Epithelial cell of prostate (primary cell): ENCODE data around the gene PACS2.

Source experiments
- DNase-seq: peaks from one replicate; pipeline ENCODE4 v3.0.0-alpha.2; 2011; ENCODE audit warnings: low read depth, low spot score
- H3K27ac ChIP-seq: fragments of 450-650 bp; 2 replicates; pipeline ENCODE4 v1.5.1; 2017; ENCODE audit warnings: mild to moderate bottlenecking

PACS2 gene

DNA sequence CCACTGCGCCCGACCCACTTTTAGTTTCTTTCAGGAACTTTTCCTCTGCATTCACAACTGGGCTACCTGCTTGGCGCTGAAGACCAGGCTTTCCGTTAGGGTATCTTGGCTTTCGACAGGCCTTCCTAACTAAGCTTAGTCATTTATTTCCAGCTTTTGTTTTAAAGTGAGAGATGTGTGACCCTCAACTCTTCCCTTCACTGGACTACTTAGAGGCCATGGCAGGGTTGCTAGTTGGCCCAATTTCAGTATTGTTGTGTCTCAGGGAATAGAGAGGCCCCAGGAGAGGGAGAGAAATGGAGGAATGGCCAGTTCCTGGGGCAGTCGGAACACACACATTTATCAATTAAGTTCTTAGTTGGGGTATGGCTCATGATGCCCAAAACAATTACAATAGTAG is 115.5 kb downstream of the PACS2 start:
- no peak for DNase-seq

DNA sequence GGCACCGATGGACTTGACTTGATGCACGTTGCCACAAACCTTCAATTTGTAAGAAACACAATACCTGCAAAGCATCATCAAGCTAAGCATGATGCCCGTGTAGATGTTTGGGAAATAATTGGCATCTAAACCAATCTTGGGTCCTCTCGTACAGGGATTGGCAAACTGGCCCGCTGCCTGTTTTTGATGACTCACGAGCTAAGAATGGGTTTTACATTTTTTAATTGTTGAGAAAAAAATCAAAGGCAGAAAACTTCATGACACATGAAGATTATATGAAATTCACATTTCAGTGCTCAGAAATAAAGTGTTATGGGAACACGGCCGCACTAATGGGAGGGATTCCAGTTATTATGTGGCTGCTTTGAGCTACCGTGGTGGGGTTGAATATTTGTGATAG is 116.0 kb downstream of the PACS2 start:
- H3K27ac ChIP-seq = no peak overlapping the region
- no peak for DNase-seq

More for the DNA sequence above, 115.5 kb downstream of the PACS2 start:
- H3K27ac ChIP-seq = no peak overlapping the region

DNA sequence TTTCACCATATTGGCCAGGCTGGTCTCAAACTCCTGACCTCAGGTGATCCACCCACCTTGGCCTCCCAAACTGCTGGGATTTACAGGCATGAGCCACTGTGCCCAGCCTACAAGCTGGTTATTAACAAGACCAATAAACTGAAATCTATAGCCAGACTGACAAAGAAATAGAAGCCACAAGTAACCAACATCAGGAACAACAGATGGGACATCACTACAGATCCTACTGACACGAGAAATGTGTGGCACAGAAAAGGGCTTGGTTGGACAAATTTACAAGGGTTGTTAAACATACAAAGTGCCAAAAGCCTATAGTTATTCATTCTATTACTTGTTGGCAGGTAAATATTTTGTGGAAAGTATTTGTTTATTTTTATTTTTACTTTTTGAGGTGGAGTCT is 116.7 kb downstream of the PACS2 start:
- H3K27ac ChIP-seq = no peak overlapping the region

GRCh38 chr14:105432657-105433056 is 118.1 kb downstream of the PACS2 start:
- no peak for DNase-seq
- no peak overlapping the region for H3K27ac ChIP-seq

More for the DNA sequence above, 116.7 kb downstream of the PACS2 start:
- no peak for DNase-seq

GRCh38 chr14:105433161-105433605 is 118.6 kb downstream of the PACS2 start:
- no peak for DNase-seq
- no peak overlapping the region for H3K27ac ChIP-seq

GRCh38 chr14:105436402-105436801 is 121.9 kb downstream of the PACS2 start:
- DNase-seq = no peak
- no peak overlapping the region for H3K27ac ChIP-seq

DNA sequence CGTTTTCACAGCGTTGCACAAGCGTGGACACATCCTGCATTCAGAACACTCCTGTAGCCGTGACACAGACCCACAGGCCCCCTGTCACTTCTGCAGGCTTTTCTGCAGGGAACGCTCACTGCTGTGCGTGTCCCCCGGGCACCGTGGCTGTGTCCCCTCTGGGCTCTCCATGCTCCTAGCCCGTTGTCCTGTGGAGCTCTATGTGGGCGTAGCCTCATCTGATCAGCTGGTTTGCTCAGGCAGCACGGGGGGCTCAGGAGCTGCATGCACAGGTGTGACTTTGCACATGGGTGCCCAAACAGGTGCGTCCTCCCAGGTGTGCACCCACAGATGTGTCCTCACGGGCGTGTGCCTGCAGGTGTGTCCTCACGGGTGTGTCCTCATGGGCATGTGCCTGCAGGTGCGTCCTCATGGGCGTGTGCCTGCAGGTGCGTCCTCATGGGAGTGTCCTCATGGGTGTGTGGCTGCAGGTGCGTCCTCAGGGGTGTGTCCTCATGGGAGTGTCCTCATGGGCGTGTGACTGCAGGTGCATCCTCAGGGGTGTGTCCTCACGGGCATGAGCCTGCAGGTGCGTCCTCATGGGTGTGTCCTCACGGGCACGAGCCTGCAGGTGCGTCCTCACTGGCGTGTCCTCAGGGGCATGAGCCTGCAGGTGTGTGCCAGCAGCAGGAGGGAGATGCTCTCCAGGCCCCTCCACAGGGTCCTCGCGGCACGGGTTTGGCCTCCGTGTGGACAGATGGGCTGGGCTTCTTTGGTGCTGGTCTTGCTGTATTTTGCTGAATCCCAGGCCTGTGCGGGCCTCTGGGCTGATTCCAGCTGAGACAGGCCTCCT is 122.6 kb downstream of the PACS2 start:
- DNase-seq = no peak
- no peak overlapping the region for H3K27ac ChIP-seq

DNA sequence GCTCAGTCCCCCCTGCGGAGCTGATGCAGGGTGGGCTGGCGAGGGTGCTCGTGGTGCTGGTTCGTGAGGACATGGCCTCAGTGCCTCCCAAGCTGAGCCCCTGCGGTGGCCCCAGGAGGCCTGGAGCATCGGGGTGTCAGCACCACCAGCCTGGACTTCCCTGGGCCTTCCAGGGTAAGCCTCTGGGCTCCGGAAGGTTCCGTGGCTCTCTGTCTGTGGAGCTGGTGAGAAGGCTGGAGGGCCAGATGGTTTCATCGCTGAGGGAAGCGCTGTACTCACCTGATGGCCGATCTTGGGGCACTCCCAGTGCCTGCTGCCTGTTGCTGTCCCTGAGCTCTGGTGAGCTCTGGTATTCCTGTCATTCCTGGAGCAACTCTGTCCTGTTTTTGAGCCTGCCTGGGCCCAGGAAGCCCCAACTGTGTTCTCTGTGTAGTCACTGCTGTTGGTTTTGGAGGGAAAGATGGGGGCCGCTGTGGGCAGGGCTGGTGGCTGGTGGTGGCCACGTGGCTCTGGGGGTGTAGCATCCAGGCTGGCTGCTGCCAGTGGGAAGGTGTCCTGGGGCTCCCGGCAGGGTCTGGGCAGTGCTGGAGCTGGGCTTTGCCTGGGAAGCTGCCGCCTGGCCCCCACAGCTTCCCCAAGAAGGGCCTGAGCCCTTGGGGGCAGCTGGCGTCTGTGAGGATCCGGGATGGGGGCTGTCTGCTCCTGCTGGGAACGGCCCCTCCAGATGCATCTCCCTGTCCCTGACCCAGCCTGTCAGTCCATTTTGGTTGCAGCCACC is 123.4 kb downstream of the PACS2 start:
- no peak overlapping the region for H3K27ac ChIP-seq
- no peak for DNase-seq

DNA sequence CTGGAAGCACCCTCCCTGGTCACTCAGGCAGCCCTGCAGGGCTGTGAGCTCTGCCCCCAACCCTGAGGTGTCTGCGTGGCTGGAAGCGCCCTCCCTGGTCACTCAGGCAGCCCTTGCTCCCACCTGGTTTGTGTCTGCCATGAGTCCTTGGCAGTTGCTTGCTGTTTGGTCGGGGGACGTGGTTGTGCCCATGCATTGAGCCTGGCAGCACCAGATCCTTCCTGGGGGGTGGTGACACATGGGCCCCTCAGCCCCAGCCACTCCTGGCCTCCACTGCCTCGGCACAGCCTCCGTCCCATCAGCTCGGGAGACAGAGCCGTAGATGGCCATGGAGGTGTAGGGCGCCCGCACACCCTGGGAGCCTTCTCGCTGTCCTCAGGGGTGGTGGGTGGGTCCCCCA is 124.6 kb downstream of the PACS2 start:
- DNase-seq = no peak
- H3K27ac ChIP-seq = no peak overlapping the region

GRCh38 chr14:105439710-105440553 is 125.4 kb downstream of the PACS2 start:
- DNase-seq = no peak
- H3K27ac ChIP-seq = no peak overlapping the region

- no peak overlapping the region for H3K27ac ChIP-seq
- no peak for DNase-seq
Measured at GRCh38 chr14:105440554-105440900, 126.0 kb downstream of the PACS2 start.

DNA sequence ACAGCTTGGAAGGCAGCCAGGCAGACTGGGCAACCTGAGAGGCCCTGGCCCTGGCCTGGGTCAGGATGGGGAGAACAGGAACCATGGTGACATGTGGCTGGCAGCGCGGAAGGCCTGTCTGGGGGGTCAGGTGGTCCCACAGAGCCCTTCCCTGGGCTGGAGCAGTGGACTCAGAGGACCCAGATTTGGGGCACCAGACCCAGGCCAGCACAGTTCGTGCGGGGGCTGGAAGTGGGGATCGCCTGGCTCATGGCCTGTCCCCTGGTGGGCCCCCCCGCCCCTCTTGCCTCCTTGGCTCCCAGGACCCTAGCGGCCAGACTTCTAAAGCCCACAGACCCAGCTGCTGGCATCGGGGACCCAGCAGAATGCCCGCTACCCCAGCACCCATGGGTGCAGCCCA is 126.4 kb downstream of the PACS2 start:
- no peak for DNase-seq
- H3K27ac ChIP-seq = no peak overlapping the region

GRCh38 chr14:105442125-105442524 is 127.6 kb downstream of the PACS2 start:
- DNase-seq = no peak
- H3K27ac ChIP-seq = no peak overlapping the region

DNA sequence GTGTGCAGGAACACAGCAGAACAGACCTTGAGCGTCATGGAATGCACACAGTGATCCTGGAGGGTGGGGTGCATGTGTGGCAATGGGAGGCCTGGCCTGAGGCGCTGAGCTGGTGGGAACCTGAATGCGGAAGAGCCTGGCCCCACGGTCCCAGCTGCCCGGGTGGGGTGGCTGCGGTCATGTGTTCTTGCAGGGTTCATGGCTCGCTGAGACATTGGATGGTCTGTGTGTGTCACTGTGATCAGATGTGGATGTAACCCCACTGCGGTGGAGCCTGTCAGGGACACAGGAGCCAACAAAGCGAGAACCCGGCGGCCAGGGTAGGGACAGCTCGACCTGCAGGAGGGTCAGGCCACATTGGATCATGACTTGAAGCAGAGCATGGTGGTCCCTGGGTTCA is 128.3 kb downstream of the PACS2 start:
- no peak overlapping the region for H3K27ac ChIP-seq
- no peak for DNase-seq

DNA sequence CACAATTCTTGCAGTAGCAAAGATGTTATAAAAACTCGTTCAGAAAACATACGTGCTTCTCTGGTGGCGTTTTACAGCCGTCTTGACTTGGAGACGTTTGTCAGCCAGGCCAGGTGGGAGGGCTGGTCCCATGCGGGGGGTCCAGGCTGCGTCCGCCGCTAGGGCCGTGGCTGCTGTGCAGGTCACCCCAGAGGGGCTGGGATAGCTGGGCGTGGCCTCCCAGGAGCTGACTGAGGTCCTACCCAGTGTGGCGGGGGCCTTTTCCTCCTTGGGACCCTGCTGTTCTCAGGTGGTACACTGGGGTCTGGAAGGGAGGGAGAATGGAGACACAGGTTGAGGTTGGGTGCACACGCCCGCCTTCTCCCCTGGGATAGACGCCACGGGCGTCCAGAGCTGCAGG is 130.3 kb downstream of the PACS2 start:
- DNase-seq = no peak
- no peak overlapping the region for H3K27ac ChIP-seq

DNA sequence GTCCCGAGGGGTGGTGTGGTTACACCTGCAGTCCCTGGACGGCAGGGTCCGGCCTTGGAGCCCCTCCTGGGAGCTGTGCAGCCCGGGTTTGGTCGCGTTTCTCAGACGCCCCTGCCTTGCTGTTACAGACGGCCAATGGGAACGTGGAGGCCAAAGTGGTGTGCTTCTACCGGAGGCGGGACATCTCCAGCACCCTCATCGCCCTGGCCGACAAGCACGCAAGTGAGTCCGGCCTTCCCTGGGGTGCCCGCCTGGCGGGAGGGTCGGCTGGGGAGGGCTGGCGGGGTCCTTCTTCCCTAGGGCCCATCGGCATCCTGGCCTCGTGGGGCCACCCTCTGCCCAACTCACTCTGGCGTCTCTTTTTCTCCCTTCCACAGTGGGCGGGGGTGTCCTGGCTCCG is 130.7 kb downstream of the PACS2 start:
- no peak overlapping the region for H3K27ac ChIP-seq
- DNase-seq = no peak

DNA sequence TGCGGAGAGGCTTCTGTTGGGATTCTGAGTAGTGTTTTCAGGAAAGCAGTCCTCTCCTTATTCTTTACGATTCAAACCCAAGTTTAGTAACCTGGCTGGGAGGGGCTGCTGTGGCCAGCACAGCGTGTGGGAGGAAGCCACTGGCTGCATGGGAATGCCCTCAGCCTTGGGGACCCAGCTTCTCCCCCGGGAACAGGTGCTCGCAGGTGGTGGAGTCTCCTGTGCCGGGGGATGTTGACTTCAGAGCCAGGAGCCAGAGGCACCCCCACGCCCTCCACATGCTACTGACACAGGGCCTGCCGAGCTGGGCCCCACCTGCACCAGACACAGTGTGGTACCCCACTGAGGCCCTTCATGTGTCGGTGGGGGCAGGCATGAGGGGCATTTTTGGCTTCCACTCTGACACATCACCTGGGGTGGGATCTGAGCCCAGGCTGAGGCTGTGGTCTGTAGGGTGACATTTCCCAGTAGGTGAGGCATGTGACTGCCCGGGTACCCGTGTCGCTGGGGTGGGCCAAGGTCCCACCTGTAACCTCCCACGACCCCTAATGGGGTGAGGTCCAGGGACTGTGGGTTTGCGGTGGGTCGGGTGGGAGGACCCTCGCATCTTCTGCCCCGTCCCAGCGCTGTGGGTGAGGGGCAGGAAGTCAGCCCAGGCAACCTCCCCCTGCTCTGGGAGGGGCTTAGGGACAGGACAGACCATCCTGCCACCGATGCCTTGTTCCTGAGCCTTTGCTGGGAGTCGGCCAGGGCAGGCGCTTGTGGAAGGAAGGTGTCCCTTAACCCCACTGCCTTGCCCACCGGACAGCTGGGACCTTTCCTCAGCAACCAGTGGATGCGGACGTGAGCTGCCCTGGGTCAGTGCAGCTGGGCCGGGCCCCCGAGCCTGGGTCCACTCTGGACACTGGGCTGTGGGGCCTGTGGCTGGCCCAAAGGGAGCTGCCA is 131.6 kb downstream of the PACS2 start:
- H3K27ac ChIP-seq = no peak overlapping the region
- no peak for DNase-seq

GRCh38 chr14:105446971-105447370 is 132.4 kb downstream of the PACS2 start:
- no peak for DNase-seq
- no peak overlapping the region for H3K27ac ChIP-seq
